GM23338 (cell line): ENCODE data around the gene GH1.

Experiments
- CREB1 ChIP-seq: fragments of 250-450 bp; sonication (Bioruptor Pico); IDR thresholded peaks from 2 replicates; pipeline ENCODE4 v1.5.0; 2020; ENCODE audit warnings: low read depth, mild to moderate bottlenecking, moderate library complexity
- CTCF ChIP-seq, 2 experiments: fragments of 200-600 bp in 1 of 2; sonication (generic) in 1 of 2; conservative IDR thresholded peaks; 2 replicates each; pipeline versions ENCODE4 v1.5.1 to v1.6.1; 2016 to 2017; ENCODE audit warnings: antibody characterized with exemption in 2 of 2, low read depth in 2 of 2, mild to moderate bottlenecking in 2 of 2, moderate library complexity in 1 of 2
- ETS1 ChIP-seq: IDR thresholded peaks from 2 replicates; pipeline ENCODE4 v1.6.1; 2016; ENCODE audit warnings: antibody characterized with exemption
- EZH2 ChIP-seq: fragments of 200-600 bp; sonication (generic); IDR thresholded peaks from one replicate; pipeline ENCODE4 v1.8.0; 2017; ENCODE audit warnings: antibody characterized with exemption, mild to moderate bottlenecking, low read depth; ENCODE audit not compliant: unreplicated experiment
- EZH2phosphoT487 ChIP-seq: fragments of 200-600 bp; sonication (generic); IDR thresholded peaks from one replicate; pipeline ENCODE4 v1.8.1; 2018; ENCODE audit warnings: antibody characterized with exemption; ENCODE audit not compliant: unreplicated experiment
- JUNB ChIP-seq: IDR thresholded peaks from one replicate; pipeline ENCODE4 v1.6.1; 2016; ENCODE audit warnings: antibody characterized with exemption; ENCODE audit not compliant: unreplicated experiment
- NANOG ChIP-seq: IDR thresholded peaks from 2 replicates; pipeline ENCODE4 v1.6.1; 2016; ENCODE audit warnings: antibody characterized with exemption, borderline replicate concordance
- POLR2AphosphoS5 ChIP-seq: IDR thresholded peaks from 2 replicates; pipeline ENCODE4 v1.6.1; 2016; ENCODE audit warnings: antibody characterized with exemption, low read depth
- REST ChIP-seq: IDR thresholded peaks from one replicate; pipeline ENCODE4 v1.6.1; 2018; ENCODE audit warnings: antibody characterized with exemption; ENCODE audit not compliant: unreplicated experiment
- STAT1 ChIP-seq: IDR thresholded peaks from one replicate; pipeline ENCODE4 v1.6.1; 2016; ENCODE audit warnings: antibody characterized with exemption; ENCODE audit not compliant: unreplicated experiment
- ZNF114 ChIP-seq: fragments of 250-450 bp; sonication (Bioruptor Pico); IDR thresholded peaks from 2 replicates; pipeline ENCODE4 v1.5.0; 2020; ENCODE audit warnings: mild to moderate bottlenecking, moderate library complexity
- ZNF331 ChIP-seq: fragments of 250-450 bp; sonication (Bioruptor Pico); IDR thresholded peaks from 2 replicates; pipeline ENCODE4 v1.5.0; 2020; ENCODE audit warnings: low read depth, mild to moderate bottlenecking, moderate library complexity

- TF ChIP-seq EZH2phosphoT487 = no peak
- TF ChIP-seq CTCF (conservative IDR thresholded peaks at IDR 0.05; ENCODE audit: low read depth in 2 of 2) = no peak
- 0 out of 2 replicates have a peak, but pooled peaks have one; percentile 9 for TF ChIP-seq POLR2AphosphoS5
- TF ChIP-seq REST = no peak
- no peak for TF ChIP-seq EZH2
- no peak for TF ChIP-seq NANOG
- TF ChIP-seq STAT1 = no peak
- no peak for TF ChIP-seq JUNB
- TF ChIP-seq ETS1 = no peak
- TF ChIP-seq CREB1 (CRISPR knock-in tag) = no peak
- no peak for TF ChIP-seq ZNF114
- no peak for TF ChIP-seq ZNF331 (CRISPR knock-in tag)
Observed at GRCh38 chr17:63939401-63939800, 20.8 kb upstream of the GH1 start.
